Suprapubic skin (tissue), 4 donors: ENCODE results near the gene SNX2. TPM values are rescaled to one million over a fixed set of nuclear protein-coding genes. Genes with fewer than 3 reads are reported as not detected.

ENCODE experiments used
- DNase-seq, 2 donors: peaks; one replicate each; pipeline ENCODE4 v3.0.0-alpha.2; 2019; ENCODE audit warnings: low spot score in 2 of 2
- H3K27ac ChIP-seq: fragments of 200-600 bp; sonication (generic); one replicate; pipeline ENCODE4 v1.5.1; 2019
- H3K27me3 ChIP-seq: fragments of 200-600 bp; sonication (generic); one replicate; pipeline ENCODE4 v1.5.1; 2019
- H3K36me3 ChIP-seq: fragments of 200-600 bp; sonication (generic); one replicate; pipeline ENCODE4 v1.5.1; 2019
- H3K4me1 ChIP-seq: fragments of 200-600 bp; sonication (generic); one replicate; pipeline ENCODE4 v1.5.1; 2019
- H3K4me3 ChIP-seq: fragments of 200-600 bp; sonication (generic); one replicate; pipeline ENCODE4 v1.5.1; 2019; ENCODE audit warnings: mild to moderate bottlenecking
- H3K9me3 ChIP-seq: fragments of 200-600 bp; sonication (generic); one replicate; pipeline ENCODE4 v1.5.1; 2019
- EP300 ChIP-seq: sonication (generic); formaldehyde crosslinking; IDR thresholded peaks from one replicate; pipeline ENCODE4 v1.6.1; 2017; ENCODE audit warnings: antibody characterized with exemption
- POLR2A ChIP-seq, 2 donors: fragments of 450-650 bp; IDR thresholded peaks; one replicate each; pipeline ENCODE4 v1.6.1; 2017; ENCODE audit warnings: antibody characterized with exemption in 2 of 2, mild to moderate bottlenecking in 2 of 2, moderate library complexity in 2 of 2
- POLR2AphosphoS5 ChIP-seq, 3 donors: sonication (generic); formaldehyde crosslinking; IDR thresholded peaks; one replicate each; pipeline ENCODE4 v1.6.1; 2017; ENCODE audit warnings: antibody characterized with exemption in 3 of 3
- WGBS: methylation state at CpG from one replicate; pipeline ENCODE4 v1.1.5; 2018; 5-methylcytosine and 5-hydroxymethylcytosine counted together
- total RNA-seq, 4 donors: library from RNA; depleted of rRNA; stranded (reverse); fragments of >200 nt; gene quantifications; one replicate each; pipeline ENCODE4 v1.1.0, GENCODE V29; 2016
- TF ChIP-seq, protein P1 (sequence below), 2 donors: fragments of 200-600 bp in 1 of 2; fragments of 450-650 bp in 1 of 2; sonication (generic) in 1 of 2; IDR thresholded peaks; one replicate each; pipeline ENCODE4 v1.5.1; 2016 to 2019; ENCODE audit warnings: antibody characterized with exemption in 2 of 2, mild to moderate bottlenecking in 1 of 2, moderate library complexity in 1 of 2

SNX2 gene, protein sequence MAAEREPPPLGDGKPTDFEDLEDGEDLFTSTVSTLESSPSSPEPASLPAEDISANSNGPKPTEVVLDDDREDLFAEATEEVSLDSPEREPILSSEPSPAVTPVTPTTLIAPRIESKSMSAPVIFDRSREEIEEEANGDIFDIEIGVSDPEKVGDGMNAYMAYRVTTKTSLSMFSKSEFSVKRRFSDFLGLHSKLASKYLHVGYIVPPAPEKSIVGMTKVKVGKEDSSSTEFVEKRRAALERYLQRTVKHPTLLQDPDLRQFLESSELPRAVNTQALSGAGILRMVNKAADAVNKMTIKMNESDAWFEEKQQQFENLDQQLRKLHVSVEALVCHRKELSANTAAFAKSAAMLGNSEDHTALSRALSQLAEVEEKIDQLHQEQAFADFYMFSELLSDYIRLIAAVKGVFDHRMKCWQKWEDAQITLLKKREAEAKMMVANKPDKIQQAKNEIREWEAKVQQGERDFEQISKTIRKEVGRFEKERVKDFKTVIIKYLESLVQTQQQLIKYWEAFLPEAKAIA
- total RNA-seq: 10 to 100 TPM; 33.8 to 60.3 (median 45.4) TPM

DNA sequence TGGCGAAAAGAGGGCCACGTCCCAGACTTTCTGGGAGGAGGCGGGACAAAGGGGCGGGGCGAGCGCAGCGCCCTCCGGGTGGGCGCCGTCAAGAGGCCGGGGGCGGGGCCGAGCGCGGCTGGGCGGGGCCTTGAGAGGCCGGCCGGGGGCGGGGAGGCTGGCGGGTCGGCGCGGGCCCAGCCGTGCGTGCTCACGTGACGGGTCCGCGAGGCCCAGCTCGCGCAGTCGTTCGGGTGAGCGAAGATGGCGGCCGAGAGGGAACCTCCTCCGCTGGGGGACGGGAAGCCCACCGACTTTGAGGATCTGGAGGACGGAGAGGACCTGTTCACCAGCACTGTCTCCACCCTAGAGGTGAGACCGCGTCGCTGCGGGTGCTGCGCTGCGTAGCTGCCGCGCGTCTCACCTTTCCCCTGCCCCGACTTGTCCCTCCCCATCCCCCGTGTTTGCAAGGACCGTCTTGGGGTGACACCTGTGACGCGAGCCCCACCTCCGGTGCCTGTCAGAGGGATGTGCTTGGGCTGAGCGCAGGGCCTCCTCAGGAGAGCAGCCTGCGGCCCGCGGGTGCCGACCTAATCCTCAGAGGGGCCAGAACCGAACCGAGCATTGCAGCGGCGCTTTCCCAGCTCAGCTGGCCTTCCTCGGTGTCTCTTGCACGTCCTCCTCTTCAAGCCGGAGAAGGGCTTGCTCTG lies at the start of gene SNX2:
TSS of gene SNX2 (plus strand) at position 220 of the 689 bp plus-strand sequence. CDS start at position 244, 24 bp downstream.
- Histone ChIP-seq H3K27ac (peak within 1 kb of the TSS; percentile 93), H3K36me3 (no peaks in the 10 kb centered on the region), H3K9me3 (no peaks in the 10 kb centered on the region), H3K4me3 (peak within 1 kb of the TSS; percentile 92), H3K27me3 (no peaks in the 10 kb centered on the region), H3K4me1 (peaks cover 31% of the 10 kb centered on the region)
- peak; percentile 93 to 95 for DNase-seq
- TF ChIP-seq POLR2AphosphoS5 (IDR thresholded peaks at IDR 0.05) (peak in 2 of 3 donors; percentile 44 to 51), EP300 (no peak), POLR2A (IDR thresholded peaks at IDR 0.05) (peak in 1 of 2 donors; percentile 76)
- TF ChIP-seq, protein P1, sequence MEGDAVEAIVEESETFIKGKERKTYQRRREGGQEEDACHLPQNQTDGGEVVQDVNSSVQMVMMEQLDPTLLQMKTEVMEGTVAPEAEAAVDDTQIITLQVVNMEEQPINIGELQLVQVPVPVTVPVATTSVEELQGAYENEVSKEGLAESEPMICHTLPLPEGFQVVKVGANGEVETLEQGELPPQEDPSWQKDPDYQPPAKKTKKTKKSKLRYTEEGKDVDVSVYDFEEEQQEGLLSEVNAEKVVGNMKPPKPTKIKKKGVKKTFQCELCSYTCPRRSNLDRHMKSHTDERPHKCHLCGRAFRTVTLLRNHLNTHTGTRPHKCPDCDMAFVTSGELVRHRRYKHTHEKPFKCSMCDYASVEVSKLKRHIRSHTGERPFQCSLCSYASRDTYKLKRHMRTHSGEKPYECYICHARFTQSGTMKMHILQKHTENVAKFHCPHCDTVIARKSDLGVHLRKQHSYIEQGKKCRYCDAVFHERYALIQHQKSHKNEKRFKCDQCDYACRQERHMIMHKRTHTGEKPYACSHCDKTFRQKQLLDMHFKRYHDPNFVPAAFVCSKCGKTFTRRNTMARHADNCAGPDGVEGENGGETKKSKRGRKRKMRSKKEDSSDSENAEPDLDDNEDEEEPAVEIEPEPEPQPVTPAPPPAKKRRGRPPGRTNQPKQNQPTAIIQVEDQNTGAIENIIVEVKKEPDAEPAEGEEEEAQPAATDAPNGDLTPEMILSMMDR (IDR thresholded peaks at IDR 0.05): no peak
- WGBS: 0% methylated on average over 26 of the region's 67 CpGs

DNA sequence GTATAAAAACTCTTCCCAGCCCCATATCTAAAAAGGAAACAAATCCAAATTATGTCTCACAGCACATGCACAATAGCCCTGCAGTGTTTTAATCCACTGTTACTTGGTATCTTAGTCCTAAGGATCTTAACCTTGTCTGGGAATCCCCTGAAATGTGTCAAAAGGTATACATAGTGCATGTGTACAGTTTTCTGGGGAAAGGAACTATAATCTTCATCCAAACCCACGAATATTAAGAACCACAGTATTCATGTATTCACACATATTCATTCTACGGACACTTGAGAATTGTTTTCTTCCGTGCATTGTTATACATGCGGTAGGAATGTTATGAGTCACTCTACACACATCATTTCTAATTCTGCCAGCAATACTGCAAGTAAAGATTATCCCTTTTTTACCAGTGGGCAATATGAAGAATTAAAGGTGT lies 47.8 kb upstream of the SNX2 start:
- Histone ChIP-seq H3K27me3 (no peaks in the 10 kb centered on the region), H3K4me3 (no peak overlapping the region), H3K27ac (no peak overlapping the region), H3K36me3 (no peaks in the 10 kb centered on the region), H3K9me3 (no peaks in the 10 kb centered on the region), H3K4me1 (peaks cover 12% of the 10 kb centered on the region)
- DNase-seq: no peak
- WGBS: 54% methylated on average over 4 of the region's 4 CpGs
- TF ChIP-seq POLR2A (IDR thresholded peaks at IDR 0.05): no peak
- no peak for TF ChIP-seq EP300
- no peak for TF ChIP-seq POLR2AphosphoS5 (IDR thresholded peaks at IDR 0.05)
- TF ChIP-seq, protein P1 (IDR thresholded peaks at IDR 0.05): no peak

DNA sequence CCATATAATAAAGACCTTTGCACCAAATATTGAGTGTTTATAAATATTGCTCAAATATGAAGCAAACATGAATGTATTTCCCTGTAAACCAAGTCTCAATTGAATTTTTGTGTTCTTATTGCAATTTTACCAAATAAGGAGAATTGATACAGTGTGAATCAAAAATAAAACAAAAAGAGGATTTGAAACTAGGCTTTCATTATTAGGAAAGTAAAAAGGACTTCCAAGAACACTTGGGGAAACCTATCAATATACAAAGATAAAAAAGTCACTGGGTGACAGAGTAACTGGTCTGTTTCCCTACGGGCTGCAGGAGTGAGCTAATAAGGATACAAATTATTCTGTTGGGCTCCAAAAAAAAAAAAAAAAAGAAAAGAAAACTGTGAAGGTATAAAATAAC lies 44.8 kb upstream of the SNX2 start:
- Histone ChIP-seq H3K4me3 (no peak overlapping the region), H3K9me3 (no peaks in the 10 kb centered on the region), H3K27me3 (no peaks in the 10 kb centered on the region), H3K4me1 (no peaks in the 10 kb centered on the region), H3K27ac (no peak overlapping the region), H3K36me3 (no peaks in the 10 kb centered on the region)
- 94% methylated on average over 1 of the region's 1 CpG for WGBS
- no peak for DNase-seq
- TF ChIP-seq POLR2AphosphoS5 (IDR thresholded peaks at IDR 0.05) (no peak), POLR2A (IDR thresholded peaks at IDR 0.05) (no peak), EP300 (no peak)
- TF ChIP-seq, protein P1 (IDR thresholded peaks at IDR 0.05): no peak

GRCh38 chr5:122730456-122730855 lies 44.4 kb upstream of the SNX2 start:
- Histone ChIP-seq H3K9me3 (no peaks in the 10 kb centered on the region), H3K4me1 (no peaks in the 10 kb centered on the region), H3K27me3 (no peaks in the 10 kb centered on the region), H3K27ac (no peak overlapping the region), H3K4me3 (no peak overlapping the region), H3K36me3 (no peaks in the 10 kb centered on the region)
- 96% methylated on average over 1 of the region's 1 CpG for WGBS
- DNase-seq: no peak
- TF ChIP-seq, protein P1 (IDR thresholded peaks at IDR 0.05): no peak
- TF ChIP-seq POLR2AphosphoS5 (IDR thresholded peaks at IDR 0.05) (no peak), POLR2A (IDR thresholded peaks at IDR 0.05) (no peak), EP300 (no peak)
